ENCODE measurements around the gene LYZL6. TPM values are rescaled to one million over a fixed set of nuclear protein-coding genes. Genes with fewer than 3 reads are reported as not detected.

The LYZL6 gene, protein sequence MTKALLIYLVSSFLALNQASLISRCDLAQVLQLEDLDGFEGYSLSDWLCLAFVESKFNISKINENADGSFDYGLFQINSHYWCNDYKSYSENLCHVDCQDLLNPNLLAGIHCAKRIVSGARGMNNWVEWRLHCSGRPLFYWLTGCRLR
- polyA plus RNA-seq (2012; ENCODE audit: missing spikeins), result not detected

DNA sequence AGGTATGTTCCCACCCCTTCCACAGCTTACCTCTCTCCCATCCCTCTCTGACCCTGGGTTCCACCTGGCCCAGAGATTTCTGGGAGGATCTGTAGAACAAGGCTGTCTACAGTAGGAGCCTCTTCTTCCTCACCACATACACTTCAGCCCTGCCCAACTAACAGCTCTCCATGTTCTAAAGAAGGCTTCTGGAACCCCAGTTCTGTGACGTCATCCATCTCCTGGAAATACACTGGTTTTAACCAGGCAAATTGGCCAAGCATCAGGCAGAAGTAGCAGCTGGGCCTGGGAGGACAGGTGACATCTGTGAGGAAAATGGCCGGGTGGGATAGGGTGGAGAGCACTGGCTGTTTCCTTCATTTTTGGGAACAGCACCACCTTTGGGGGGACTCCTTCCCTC is at the start of gene LYZL6:
Gene LYZL6, minus strand, starts transcription at position 177 of the 400 bp plus-strand sequence. CDS start 4,357 bp downstream, outside the sequence.
- TF ChIP-seq TAF1 (IDR thresholded peaks at IDR 0.05; ENCODE audit: borderline replicate concordance, low read depth, low read length) (no peak), POLR2A (IDR thresholded peaks at IDR 0.05; ENCODE audit: low read depth, low read length) (no peak), POLR2AphosphoS5 (IDR thresholded peaks at IDR 0.05; ENCODE audit: low read depth, low read length) (no peak)
- FAIRE-seq (no peak), DNase-seq (ENCODE audit: insufficient read length) (no peak)

DNA sequence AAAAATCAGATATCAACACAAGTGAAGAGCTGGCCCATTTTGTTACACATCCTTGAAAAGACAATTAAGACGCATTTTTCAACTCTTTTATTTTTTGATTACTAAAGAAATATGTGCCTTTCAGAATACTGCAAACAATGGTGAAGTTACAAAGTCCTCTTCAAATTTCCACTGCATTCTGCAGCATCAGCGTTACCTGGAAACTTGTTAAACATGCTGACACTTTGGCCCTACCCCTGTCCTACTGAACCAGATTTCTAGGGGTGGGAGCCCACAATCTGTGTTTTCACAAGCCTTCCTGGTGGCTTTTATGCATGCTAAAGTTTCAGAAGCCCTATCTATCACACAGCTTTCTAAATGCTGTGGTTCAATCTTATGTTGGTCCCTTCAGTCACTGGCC is 47.6 kb upstream of the LYZL6 start:
- FAIRE-seq, result no peak
- TF ChIP-seq TAF1 (IDR thresholded peaks at IDR 0.05; ENCODE audit: borderline replicate concordance, low read depth, low read length) (no peak), POLR2AphosphoS5 (IDR thresholded peaks at IDR 0.05; ENCODE audit: low read depth, low read length) (no peak)
- no peak for DNase-seq (ENCODE audit: insufficient read length)

DNA sequence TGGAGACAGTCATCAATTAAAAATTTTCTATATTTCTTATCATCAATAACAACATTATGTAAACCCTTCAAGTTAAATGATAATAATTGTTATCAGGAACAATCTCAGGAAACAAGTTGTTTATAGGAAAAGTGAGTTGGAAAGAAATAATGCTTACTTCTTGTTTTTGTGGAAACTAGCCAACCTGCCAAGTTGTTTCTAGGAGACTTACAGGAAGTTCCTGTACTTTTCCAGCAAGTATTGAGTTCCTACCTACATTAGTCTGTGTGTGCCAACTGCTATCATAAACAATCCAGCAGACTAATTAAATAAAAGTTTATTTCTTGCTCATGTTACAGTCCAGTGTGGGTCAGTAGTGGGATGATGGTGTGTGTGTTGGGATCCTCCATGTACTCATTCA is 44.7 kb upstream of the LYZL6 start:
- TF ChIP-seq TAF1 (IDR thresholded peaks at IDR 0.05; ENCODE audit: borderline replicate concordance, low read depth, low read length) (no peak), POLR2A (IDR thresholded peaks at IDR 0.05; ENCODE audit: low read depth, low read length) (no peak), POLR2AphosphoS5 (IDR thresholded peaks at IDR 0.05; ENCODE audit: low read depth, low read length) (no peak)
- FAIRE-seq, result no peak

DNA sequence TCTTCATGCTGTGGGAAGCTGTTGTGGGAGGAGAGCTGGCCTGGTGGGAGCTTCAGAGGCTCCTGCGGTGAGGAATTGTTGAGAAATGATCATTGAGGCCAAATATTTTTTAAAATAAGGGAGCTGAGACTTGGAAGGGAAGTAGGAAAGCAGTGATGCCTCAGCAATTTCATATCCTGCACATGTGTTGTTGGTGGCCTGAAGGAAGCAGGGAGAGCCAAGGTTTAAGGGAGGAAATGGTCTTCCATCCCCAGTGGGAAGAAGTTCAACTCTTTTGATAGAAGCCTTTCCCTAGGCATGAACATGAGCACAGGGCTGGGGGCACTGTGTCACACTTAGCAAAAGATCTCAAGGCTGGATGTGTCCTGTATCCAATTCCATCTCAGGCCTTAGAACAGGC is 43.1 kb upstream of the LYZL6 start, which contains the start of gene CCL14:
Gene CCL14, minus strand, starts transcription at position 87 of the 400 bp plus-strand sequence. Its CDS starts 80 bp downstream, at position 7.
- no peak for TF ChIP-seq TAF1 (IDR thresholded peaks at IDR 0.05; ENCODE audit: borderline replicate concordance, low read depth, low read length)
- no peak for TF ChIP-seq POLR2AphosphoS5 (IDR thresholded peaks at IDR 0.05; ENCODE audit: low read depth, low read length)
- TF ChIP-seq POLR2A (IDR thresholded peaks at IDR 0.05; ENCODE audit: low read depth, low read length), result no peak
- DNase-seq (ENCODE audit: insufficient read length), result no peak
- FAIRE-seq, result no peak

More for the DNA sequence above, 44.7 kb upstream of the LYZL6 start:
- no peak for DNase-seq (ENCODE audit: insufficient read length)

DNA sequence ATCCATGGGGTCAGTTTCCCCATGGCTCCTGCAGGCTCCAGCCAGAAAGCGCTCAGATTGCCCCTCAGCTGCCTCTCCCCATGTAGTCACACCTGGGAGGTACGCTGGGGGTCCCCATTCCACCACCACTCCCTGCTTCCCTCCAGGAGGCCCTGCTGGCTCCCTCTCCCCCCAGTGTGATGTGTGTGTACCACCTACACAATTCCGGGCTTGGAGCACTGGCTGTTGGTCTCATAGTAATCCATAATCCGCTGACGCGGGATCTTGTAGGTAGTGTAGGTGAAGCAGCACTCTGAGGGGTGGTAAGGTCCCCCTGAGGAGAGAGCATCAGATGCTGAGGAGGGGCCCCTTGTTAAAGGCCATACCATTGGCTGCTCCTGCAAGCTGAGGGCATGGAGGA is 40.6 kb upstream of the LYZL6 start:
- DNase-seq (ENCODE audit: insufficient read length), result no peak
- FAIRE-seq, result no peak
- no peak for TF ChIP-seq POLR2A (IDR thresholded peaks at IDR 0.05; ENCODE audit: low read depth, low read length)
- no peak for TF ChIP-seq TAF1 (IDR thresholded peaks at IDR 0.05; ENCODE audit: borderline replicate concordance, low read depth, low read length)
- TF ChIP-seq POLR2AphosphoS5 (IDR thresholded peaks at IDR 0.05; ENCODE audit: low read depth, low read length), result no peak

DNA sequence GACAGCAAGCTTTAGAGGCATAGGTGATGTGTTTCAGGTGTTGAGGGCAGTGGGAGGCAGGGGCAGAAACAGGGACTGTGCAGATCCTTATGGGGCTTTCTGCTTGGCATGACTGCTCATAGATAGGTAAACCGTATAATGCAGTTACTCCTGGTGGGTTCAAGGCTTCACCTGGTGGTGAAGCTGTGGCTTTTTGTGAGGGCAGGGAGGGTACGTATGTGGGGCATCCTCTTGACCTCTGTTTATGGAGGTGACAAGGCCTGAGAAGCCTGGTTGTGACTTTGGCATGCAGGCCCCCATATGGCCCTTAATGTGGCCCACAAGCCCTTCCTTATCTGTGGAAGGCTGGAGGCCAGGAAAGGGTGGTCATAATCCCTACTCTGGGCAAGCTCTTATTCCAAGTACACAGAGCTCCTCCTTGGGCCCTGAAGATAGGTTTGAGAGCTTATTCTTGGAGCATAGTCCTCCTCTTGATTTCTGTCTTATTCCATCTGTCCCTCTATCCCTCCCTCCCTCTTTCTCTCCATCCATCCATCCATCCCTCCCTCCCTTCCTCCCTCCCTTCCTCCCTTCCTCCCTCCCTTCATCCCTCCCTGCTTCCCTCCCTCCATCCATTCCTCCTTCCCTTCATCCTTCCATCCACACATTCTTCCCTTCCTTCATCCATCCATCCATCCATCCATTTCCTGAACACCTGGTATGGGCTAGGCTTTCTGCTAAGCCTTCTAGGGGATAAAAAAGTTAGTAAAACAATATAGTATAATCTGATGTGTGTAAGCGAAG is 39.1 kb upstream of the LYZL6 start:
- DNase-seq (ENCODE audit: insufficient read length) (no peak), FAIRE-seq (no peak)
- TF ChIP-seq POLR2A (IDR thresholded peaks at IDR 0.05; ENCODE audit: low read depth, low read length), result no peak
- no peak for TF ChIP-seq TAF1 (IDR thresholded peaks at IDR 0.05; ENCODE audit: borderline replicate concordance, low read depth, low read length)
- TF ChIP-seq POLR2AphosphoS5 (IDR thresholded peaks at IDR 0.05; ENCODE audit: low read depth, low read length), result no peak

DNA sequence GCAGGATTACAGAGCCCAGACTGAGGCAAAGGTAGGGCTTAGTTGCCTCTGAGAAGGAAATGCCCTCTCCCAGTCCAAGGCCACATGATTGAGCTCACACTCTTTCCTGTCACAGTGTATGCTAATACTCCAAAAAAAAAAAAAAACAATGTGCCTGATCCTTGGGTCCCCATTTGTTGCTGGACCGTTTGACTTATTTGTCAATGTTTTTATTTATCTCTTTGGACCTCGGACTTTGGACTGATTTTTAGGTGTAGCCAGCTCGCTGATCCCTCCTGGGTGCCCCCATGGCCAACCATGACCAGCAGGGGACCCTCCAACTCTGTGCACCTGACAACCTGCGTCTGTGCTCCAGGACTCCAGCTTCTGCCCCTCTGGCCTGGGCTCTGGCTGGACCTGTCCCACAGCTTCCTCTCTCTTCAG is 38.4 kb upstream of the LYZL6 start:
- TF ChIP-seq POLR2AphosphoS5 (IDR thresholded peaks at IDR 0.05; ENCODE audit: low read depth, low read length), result no peak
- TF ChIP-seq POLR2A (IDR thresholded peaks at IDR 0.05; ENCODE audit: low read depth, low read length), result no peak
- TF ChIP-seq TAF1 (IDR thresholded peaks at IDR 0.05; ENCODE audit: borderline replicate concordance, low read depth, low read length), result no peak
- no peak for FAIRE-seq
- DNase-seq (ENCODE audit: insufficient read length), result no peak

DNA sequence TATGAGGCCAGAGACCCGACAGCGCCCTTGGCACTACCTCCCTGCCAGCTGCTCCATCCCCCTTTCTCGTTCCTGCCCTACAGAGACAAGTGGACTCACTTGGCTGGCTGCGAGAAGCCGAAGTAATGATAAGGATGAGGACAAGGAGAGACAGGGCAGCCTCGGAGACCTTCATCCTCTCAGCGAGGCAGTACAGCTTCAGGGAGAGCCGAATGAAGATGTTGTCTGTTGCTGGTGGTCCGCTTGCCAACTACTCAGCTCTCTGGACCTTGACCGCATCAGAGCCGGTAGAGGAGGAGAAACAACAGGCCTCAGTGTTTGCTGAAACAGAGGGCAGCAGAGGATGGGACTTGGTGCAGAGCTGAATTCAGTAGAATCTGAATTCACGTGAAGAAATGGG is 37.7 kb upstream of the LYZL6 start, which contains the start of gene CCL16:
Gene CCL16, minus strand, starts transcription at position 252 of the 400 bp plus-strand sequence. Its CDS starts 77 bp downstream, at position 175.
- FAIRE-seq, result no peak
- no peak for DNase-seq (ENCODE audit: insufficient read length)
- TF ChIP-seq POLR2A (IDR thresholded peaks at IDR 0.05; ENCODE audit: low read depth, low read length), result no peak
- TF ChIP-seq TAF1 (IDR thresholded peaks at IDR 0.05; ENCODE audit: borderline replicate concordance, low read depth, low read length), result no peak
- no peak for TF ChIP-seq POLR2AphosphoS5 (IDR thresholded peaks at IDR 0.05; ENCODE audit: low read depth, low read length)

DNA sequence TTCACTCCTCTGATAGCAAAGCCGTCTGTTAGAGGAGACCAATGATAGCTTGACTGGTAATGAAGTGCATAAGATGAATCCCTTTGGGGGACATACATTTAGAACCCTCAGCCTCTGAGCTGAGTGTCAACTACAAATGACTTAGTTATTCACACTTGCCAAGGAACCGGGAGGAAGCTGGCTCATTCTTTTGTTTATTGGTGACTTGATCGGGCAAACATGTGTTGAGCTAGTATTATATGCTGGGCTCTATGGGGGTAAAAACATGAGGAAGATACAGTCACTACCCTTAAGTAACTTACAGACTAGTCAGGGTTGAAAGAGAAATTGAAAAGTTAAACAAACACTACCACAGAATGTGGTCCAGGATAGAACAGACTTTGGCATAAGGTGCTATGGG is 34.8 kb upstream of the LYZL6 start:
- DNase-seq (ENCODE audit: insufficient read length) (no peak), FAIRE-seq (no peak)
- TF ChIP-seq POLR2A (IDR thresholded peaks at IDR 0.05; ENCODE audit: low read depth, low read length) (no peak), POLR2AphosphoS5 (IDR thresholded peaks at IDR 0.05; ENCODE audit: low read depth, low read length) (no peak), TAF1 (IDR thresholded peaks at IDR 0.05; ENCODE audit: borderline replicate concordance, low read depth, low read length) (no peak)

DNA sequence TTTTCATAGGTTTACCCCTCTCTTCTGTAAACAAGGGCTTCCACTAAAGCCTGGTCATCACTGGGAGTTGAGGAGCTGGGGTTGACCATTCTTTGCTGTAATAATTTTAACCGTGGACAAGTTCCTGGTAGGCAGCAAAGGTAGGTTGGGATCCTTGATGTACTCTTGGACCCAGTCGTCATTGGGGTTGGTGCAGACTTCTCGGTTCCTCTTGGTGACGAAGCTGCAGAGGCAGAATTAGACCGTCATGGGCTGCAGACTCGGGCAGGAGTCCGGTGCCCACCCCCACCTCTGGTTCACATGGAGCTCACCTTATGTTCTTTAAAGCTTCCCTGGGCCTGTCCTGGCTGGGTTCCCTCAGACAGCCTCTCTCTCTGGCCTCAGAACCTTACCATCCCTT is 34.0 kb upstream of the LYZL6 start:
- FAIRE-seq, result no peak

DNA sequence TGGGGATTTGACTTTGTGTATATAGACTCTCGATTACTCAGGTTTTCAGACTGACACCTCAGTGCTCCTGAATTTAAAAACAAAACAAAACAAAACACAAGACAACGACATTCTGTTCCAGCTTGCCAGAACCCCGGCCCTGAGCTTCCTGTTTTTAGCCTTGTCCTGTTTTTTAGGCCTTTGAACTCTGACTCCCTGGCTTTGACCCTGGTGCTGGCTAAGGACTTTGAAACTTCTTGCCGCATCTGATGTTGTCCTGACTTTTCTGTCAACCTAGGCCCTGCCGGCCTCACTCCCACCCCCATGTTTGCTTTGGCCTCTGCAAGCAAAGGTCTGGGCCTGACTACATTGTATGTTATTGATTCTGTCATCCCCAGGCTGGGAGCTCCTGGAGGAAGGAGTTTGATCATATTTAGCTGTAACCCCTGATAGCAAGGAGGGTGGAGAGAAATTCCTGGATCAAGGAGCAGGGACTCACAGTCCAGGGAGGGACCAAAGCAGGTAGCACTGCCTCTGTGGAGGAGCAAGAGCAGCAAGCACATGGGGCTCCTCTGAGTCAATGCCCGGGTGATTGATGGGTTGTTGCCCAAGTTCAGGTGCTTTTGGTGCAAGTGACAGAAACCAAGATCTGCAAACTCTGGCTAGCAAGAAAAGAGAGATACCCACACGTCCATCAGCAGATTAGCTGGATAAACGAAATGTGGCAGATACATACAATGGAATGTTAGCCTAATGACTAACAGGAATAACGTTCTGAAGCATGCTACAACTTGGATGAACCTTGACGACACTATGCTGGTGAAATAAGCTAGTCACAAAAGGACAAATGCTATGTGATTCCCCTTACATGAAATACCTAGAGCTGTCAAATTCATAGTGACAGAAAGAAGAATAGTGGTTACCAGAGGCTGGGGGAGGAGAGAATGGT is 30.1 kb upstream of the LYZL6 start:
- FAIRE-seq, result no peak
- DNase-seq (ENCODE audit: insufficient read length), result no peak
- no peak for TF ChIP-seq POLR2A (IDR thresholded peaks at IDR 0.05; ENCODE audit: low read depth, low read length)
- no peak for TF ChIP-seq POLR2AphosphoS5 (IDR thresholded peaks at IDR 0.05; ENCODE audit: low read depth, low read length)
- TF ChIP-seq TAF1 (IDR thresholded peaks at IDR 0.05; ENCODE audit: borderline replicate concordance, low read depth, low read length), result no peak

More for the DNA sequence above, 34.0 kb upstream of the LYZL6 start:
- no peak for DNase-seq (ENCODE audit: insufficient read length)
- no peak for TF ChIP-seq TAF1 (IDR thresholded peaks at IDR 0.05; ENCODE audit: borderline replicate concordance, low read depth, low read length)
- no peak for TF ChIP-seq POLR2A (IDR thresholded peaks at IDR 0.05; ENCODE audit: low read depth, low read length)
- no peak for TF ChIP-seq POLR2AphosphoS5 (IDR thresholded peaks at IDR 0.05; ENCODE audit: low read depth, low read length)

Measured in GM12892 (cell line).